Mammary epithelial cell (primary cell): ENCODE results near the gene TACSTD2.

Experiments used
- EZH2 ChIP-seq: IDR thresholded peaks from 2 replicates; pipeline ENCODE4 v1.6.1; 2012; ENCODE audit warnings: low read length, inconsistent platforms, borderline replicate concordance
- TF ChIP-seq, protein P1 (sequence below), 2 donors: IDR thresholded peaks in 1 of 2; conservative IDR thresholded peaks in 1 of 2; 2 replicates each; pipeline ENCODE4 v1.5.1; 2011 to 2012; ENCODE audit warnings: inconsistent platforms in 2 of 2, low read length in 2 of 2, mild to moderate bottlenecking in 2 of 2, control low read depth in 1 of 2, low read depth in 1 of 2; ENCODE audit not compliant: insufficient read depth in 1 of 2; ENCODE audit errors: extremely low read depth in 1 of 2

DNA sequence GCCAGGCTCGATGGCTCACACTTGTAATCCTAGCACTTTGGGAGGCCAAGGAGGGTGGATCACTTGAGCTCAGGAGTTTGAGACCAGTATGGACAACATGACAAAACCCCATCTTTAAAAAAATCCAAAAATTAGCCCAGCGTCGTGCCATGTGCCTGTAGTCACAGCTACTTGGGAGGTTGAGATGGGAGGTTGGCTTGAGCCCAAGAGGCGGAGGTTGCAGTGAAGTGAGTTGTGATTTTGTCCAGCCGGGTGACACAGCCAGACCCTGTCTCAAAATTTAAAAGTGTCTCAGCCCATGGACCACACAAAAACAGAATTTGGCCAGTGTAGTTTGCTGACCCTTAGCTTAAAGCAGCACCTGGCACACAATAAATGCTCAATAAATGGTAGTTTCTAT lies 11.3 kb upstream of the TACSTD2 start:
- TF ChIP-seq EZH2 = no peak
- TF ChIP-seq, protein P1, sequence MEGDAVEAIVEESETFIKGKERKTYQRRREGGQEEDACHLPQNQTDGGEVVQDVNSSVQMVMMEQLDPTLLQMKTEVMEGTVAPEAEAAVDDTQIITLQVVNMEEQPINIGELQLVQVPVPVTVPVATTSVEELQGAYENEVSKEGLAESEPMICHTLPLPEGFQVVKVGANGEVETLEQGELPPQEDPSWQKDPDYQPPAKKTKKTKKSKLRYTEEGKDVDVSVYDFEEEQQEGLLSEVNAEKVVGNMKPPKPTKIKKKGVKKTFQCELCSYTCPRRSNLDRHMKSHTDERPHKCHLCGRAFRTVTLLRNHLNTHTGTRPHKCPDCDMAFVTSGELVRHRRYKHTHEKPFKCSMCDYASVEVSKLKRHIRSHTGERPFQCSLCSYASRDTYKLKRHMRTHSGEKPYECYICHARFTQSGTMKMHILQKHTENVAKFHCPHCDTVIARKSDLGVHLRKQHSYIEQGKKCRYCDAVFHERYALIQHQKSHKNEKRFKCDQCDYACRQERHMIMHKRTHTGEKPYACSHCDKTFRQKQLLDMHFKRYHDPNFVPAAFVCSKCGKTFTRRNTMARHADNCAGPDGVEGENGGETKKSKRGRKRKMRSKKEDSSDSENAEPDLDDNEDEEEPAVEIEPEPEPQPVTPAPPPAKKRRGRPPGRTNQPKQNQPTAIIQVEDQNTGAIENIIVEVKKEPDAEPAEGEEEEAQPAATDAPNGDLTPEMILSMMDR (conservative IDR thresholded peaks at IDR 0.05 in 1 of 2, IDR thresholded peaks at IDR 0.05 in 1 of 2; ENCODE audit: extremely low read depth in 1 of 2, insufficient read depth in 1 of 2, low read depth in 1 of 2, low read length in 2 of 2) = no peak
